CD8-positive, alpha-beta memory T cell (primary cell): Measurements from ENCODE around the gene KNSTRN. TPM values are rescaled to one million over a fixed set of nuclear protein-coding genes. Genes with fewer than 3 reads are reported as not detected.

Experiments
- CTCF ChIA-PET: fragments of 350-600 bp; sonication (Branson Sonifier 250); formaldehyde crosslinking; loops from one replicate; lab custom pipeline; 2021; ENCODE audit warnings: antibody characterized with exemption; lab: Charles Lee
- POLR2A ChIA-PET: fragments of 350-600 bp; sonication (Branson Sonifier 250); formaldehyde crosslinking; loops from one replicate; lab custom pipeline; 2021; ENCODE audit warnings: antibody characterized with exemption; lab: Charles Lee
- DNase-seq, 5 donors: peaks; one replicate each; pipeline versions ENCODE4 v3.0.0 to v3.0.0-alpha.2; 2020 to 2022; ENCODE audit warnings: mixed read lengths in 1 of 5
- H3K27ac ChIP-seq: one replicate; pipeline ENCODE4 v1.7.0; 2013; ENCODE audit warnings: low read depth, mild to moderate bottlenecking, low read length, moderate library complexity
- H3K27me3 ChIP-seq: 2 replicates; pipeline ENCODE4 v1.7.0; 2013; ENCODE audit warnings: low read length, mild to moderate bottlenecking; ENCODE audit not compliant: insufficient read depth, poor library complexity, severe bottlenecking
- H3K36me3 ChIP-seq: 2 replicates; pipeline ENCODE4 v1.7.0; 2013; ENCODE audit warnings: mild to moderate bottlenecking, low read length, moderate library complexity; ENCODE audit not compliant: insufficient read depth
- H3K4me1 ChIP-seq: 2 replicates; pipeline ENCODE4 v1.7.0; 2013; ENCODE audit warnings: mild to moderate bottlenecking, low read length, moderate library complexity; ENCODE audit not compliant: insufficient read depth
- H3K4me3 ChIP-seq: 2 replicates; pipeline ENCODE4 v1.7.0; 2013; ENCODE audit warnings: mild to moderate bottlenecking, low read length
- H3K9me3 ChIP-seq: 2 replicates; pipeline ENCODE4 v1.7.0; 2013; ENCODE audit warnings: mild to moderate bottlenecking, low read length
- H3K27ac Mint-ChIP-seq, 8 donors: one replicate each; pipeline ENCODE4 v1.8.0; 2020 to 2021; ENCODE audit warnings: mixed read lengths in 8 of 8, mild to moderate bottlenecking in 6 of 8, inconsistent platforms in 3 of 8, moderate library complexity in 3 of 8
- H3K27me3 Mint-ChIP-seq, 2 donors: one replicate each; pipeline ENCODE4 v1.8.0; 2020 to 2021; ENCODE audit warnings: mixed read lengths in 2 of 2, mild to moderate bottlenecking in 1 of 2, moderate library complexity in 1 of 2
- H3K36me3 Mint-ChIP-seq, 3 donors: one replicate each; pipeline ENCODE4 v1.8.0; 2020 to 2021; ENCODE audit warnings: mixed read lengths in 3 of 3, inconsistent platforms in 1 of 3, mild to moderate bottlenecking in 1 of 3
- H3K4me1 Mint-ChIP-seq, 3 donors: one replicate each; pipeline ENCODE4 v1.8.0; 2020 to 2021; ENCODE audit warnings: mixed read lengths in 3 of 3, inconsistent platforms in 1 of 3, mild to moderate bottlenecking in 1 of 3
- H3K4me3 Mint-ChIP-seq, 7 donors: one replicate each; pipeline ENCODE4 v1.8.0; 2020 to 2021; ENCODE audit warnings: mixed read lengths in 7 of 7, mild to moderate bottlenecking in 6 of 7, moderate library complexity in 4 of 7, inconsistent platforms in 2 of 7
- H3K9me3 Mint-ChIP-seq, 5 donors: one replicate each; pipeline ENCODE4 v1.8.0; 2020 to 2022; ENCODE audit warnings: mixed read lengths in 5 of 5, mild to moderate bottlenecking in 3 of 5, moderate library complexity in 2 of 5, inconsistent platforms in 1 of 5
- polyA plus RNA-seq: library from polyadenylated mRNA; unstranded; fragments of 300-500 nt; fragmentation: Illumina TruSeq; gene quantifications from one replicate; pipeline ENCODE4 v1.2.3, GENCODE V29; 2021
- total RNA-seq, 2 experiments: library from RNA; stranded (reverse); gene quantifications; one replicate each; pipeline ENCODE4 v1.2.3, GENCODE V29; 2021

KNSTRN gene
- total and polyA plus RNA-seq, 3 experiments from 2014 or later: 3.6 to 49.9 (median 42.8) TPM

GRCh38 chr15:40397688-40398412 is 15.3 kb downstream of the KNSTRN start:
- peak overlapping the region in 5 of 7 donors; percentile 10 to 70 (median 67) for H3K4me3 Mint-ChIP-seq
- ChIA-PET CTCF (interaction anchor here (0.9 to 3.4 kb wide), 8 partner anchors 10 to 119 kb away, joined by 3 to 17 read pairs (median 4); partner anchors contain the start of gene KNSTRN), POLR2A (interaction anchor here (0.5 to 1.5 kb wide), 2 partner anchors 30 to 76 kb away, joined by 8 to 9 read pairs; no protein-coding TSS in a partner anchor)
- H3K27me3 ChIP-seq: no peaks in the 10 kb centered on the region
- peaks cover 11% of the 10 kb centered on the region for H3K36me3 ChIP-seq
- H3K9me3 ChIP-seq: no peaks in the 10 kb centered on the region
- no peak for DNase-seq
- no peaks in the 10 kb centered on the region for H3K27me3 Mint-ChIP-seq
- no peaks in the 10 kb centered on the region for H3K9me3 Mint-ChIP-seq
- H3K27ac Mint-ChIP-seq: peak overlapping the region in 4 of 8 donors; percentile 4 to 65 (median 22)
- H3K4me1 Mint-ChIP-seq: peaks cover 14 to 24% (median 19%) of the 10 kb centered on the region in 3 donors
- H3K27ac ChIP-seq: no peak overlapping the region
- peaks cover 0 to 11% (median 4%) of the 10 kb centered on the region in 3 donors for H3K36me3 Mint-ChIP-seq
- peaks cover 11% of the 10 kb centered on the region for H3K4me1 ChIP-seq
- H3K4me3 ChIP-seq: no peak overlapping the region

DNA sequence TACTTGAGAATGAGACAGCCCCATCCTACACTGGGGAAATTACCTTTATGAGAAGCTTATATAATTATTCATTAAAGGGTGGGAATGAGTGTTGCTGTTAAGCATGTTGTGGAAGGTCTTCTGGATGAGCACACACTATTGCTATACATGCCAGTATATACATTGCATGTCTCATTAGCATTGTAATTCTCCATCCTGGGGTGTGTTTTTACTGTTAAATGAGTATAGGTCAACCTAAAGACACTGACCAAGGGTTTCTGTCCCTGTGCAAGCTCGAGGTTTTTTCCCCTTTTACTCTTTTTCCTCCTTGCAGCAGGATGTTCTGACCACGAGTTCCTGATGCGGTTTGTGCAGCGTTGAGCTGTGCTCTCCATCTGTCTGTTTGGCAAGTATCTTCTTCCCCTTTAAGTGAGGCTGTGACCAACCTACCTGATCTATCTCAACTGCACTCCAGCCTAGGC is 15.9 kb downstream of the KNSTRN start:
- POLR2A ChIA-PET: interaction anchor here (1.5 kb wide), 1 partner anchor 31 kb away, joined by 9 read pairs; no protein-coding TSS in a partner anchor
- H3K27ac ChIP-seq: no peak overlapping the region
- peaks cover 0 to 5% (median 4%) of the 10 kb centered on the region in 3 donors for H3K36me3 Mint-ChIP-seq
- no peak for DNase-seq
- no peaks in the 10 kb centered on the region for H3K9me3 ChIP-seq
- no peak overlapping the region for H3K4me3 ChIP-seq
- no peaks in the 10 kb centered on the region for H3K27me3 Mint-ChIP-seq
- peak overlapping the region in 6 of 7 donors; percentile 36 to 70 (median 66) for H3K4me3 Mint-ChIP-seq
- CTCF ChIA-PET: interaction anchor here (1.0 to 3.4 kb wide), 5 partner anchors 9 to 119 kb away, joined by 3 to 17 read pairs (median 4); no protein-coding TSS in a partner anchor
- H3K36me3 ChIP-seq: peaks cover 5% of the 10 kb centered on the region
- H3K27me3 ChIP-seq: no peaks in the 10 kb centered on the region
- peaks cover 14 to 25% (median 20%) of the 10 kb centered on the region in 3 donors for H3K4me1 Mint-ChIP-seq
- no peaks in the 10 kb centered on the region for H3K9me3 Mint-ChIP-seq
- H3K4me1 ChIP-seq: peaks cover 11% of the 10 kb centered on the region
- H3K27ac Mint-ChIP-seq: peak overlapping the region in 6 of 8 donors; percentile 42 to 80 (median 68)

GRCh38 chr15:40399370-40399769 is 16.8 kb downstream of the KNSTRN start:
- Mint-ChIP-seq H3K9me3 (no peaks in the 10 kb centered on the region), H3K27ac (no peak overlapping the region), H3K4me1 (peaks cover 20 to 32% (median 28%) of the 10 kb centered on the region in 3 donors), H3K4me3 (no peak overlapping the region), H3K27me3 (no peaks in the 10 kb centered on the region), H3K36me3 (peaks cover 0 to 2% (median 0%) of the 10 kb centered on the region in 3 donors)
- H3K36me3 ChIP-seq: no peaks in the 10 kb centered on the region
- peaks cover 11% of the 10 kb centered on the region for H3K4me1 ChIP-seq
- H3K4me3 ChIP-seq: no peak overlapping the region
- ChIA-PET CTCF (interaction anchor here (3.4 kb wide), 1 partner anchor 31 kb away, joined by 17 read pairs; no protein-coding TSS in a partner anchor), POLR2A (interaction anchor here (0.6 to 1.5 kb wide), 2 partner anchors 32 to 43 kb away, joined by 3 to 9 read pairs; no protein-coding TSS in a partner anchor)
- H3K27ac ChIP-seq: no peak overlapping the region
- no peaks in the 10 kb centered on the region for H3K9me3 ChIP-seq
- H3K27me3 ChIP-seq: no peaks in the 10 kb centered on the region
- DNase-seq: no peak

DNA sequence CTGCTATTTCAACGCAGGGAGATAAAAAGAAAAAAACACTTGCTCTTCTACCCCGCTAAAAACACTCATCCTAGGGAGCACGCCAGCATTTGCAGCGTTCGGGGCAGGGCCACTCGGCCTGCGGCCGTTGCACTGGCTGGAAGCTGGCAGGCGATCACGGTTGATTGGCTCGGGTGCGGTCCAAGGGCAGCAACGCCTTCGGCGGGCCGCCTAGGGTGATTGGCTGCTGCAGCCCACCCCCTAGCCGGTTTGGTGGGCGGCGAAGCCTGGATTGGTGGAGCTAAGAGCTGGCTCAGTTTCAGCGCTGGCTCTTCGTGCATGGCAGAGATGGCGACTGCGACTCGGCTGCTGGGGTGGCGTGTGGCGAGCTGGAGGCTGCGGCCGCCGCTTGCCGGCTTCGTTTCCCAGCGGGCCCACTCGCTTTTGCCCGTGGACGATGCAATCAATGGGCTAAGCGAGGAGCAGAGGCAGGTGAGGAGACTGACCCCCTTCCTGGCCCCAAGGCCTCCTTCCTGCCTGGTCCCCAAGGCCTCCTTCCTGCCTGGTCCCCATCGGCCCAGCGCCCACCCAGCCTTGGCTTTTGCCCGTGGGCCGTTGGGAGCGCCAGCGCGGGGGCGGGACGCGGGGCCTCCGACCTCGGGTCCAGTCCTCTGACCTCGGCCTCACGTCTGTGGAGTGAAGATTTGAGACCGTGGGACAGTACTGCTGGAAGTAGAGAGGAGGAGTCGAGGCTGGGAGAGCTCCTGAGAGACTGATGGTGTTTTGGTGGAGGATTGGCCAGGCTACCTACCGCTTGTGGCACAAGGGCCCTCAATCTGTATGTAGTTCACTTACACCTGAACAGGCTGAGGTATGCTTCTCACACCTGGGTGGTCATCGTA is 23.2 kb downstream of the KNSTRN start, which contains the start of gene IVD:
Gene IVD (plus strand): TSS at position 295 of the 881 bp plus-strand sequence. CDS start 33 bp downstream, at position 328.
- H3K27me3 Mint-ChIP-seq: no peaks in the 10 kb centered on the region
- peak within 1 kb of the TSS; percentile 86 to 96 (median 91) for H3K4me3 Mint-ChIP-seq
- peaks cover 31 to 54% (median 45%) of the 10 kb centered on the region in 3 donors for H3K4me1 Mint-ChIP-seq

DNA sequence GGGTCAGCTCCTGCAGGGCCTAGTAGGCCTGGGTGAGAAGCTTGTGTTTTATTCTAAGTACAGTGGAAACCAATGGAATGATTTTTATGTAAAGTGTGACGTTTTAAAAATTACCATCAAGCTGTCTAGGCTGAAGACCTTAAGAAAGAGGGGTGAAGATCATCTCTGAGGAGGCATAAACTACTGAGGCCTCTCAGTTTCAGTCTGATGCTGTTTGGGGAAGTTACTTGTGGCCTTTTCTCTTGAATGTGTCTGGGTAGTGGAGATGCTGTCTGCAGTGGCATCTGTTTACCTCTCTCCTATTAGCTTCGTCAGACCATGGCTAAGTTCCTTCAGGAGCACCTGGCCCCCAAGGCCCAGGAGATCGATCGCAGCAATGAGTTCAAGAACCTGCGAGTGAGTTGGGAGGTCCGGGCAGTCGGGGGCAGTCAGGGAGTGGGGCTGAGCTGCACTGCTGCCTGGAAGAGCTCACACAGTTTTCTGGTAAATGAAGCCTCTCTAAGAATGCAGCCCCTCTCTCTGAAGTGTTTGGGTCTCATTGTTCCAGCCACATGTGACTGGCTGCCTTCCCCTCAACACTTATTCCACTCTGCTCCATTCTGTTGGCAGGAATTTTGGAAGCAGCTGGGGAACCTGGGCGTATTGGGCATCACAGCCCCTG is 24.9 kb downstream of the KNSTRN start:
- no peaks in the 10 kb centered on the region for H3K9me3 Mint-ChIP-seq
- peaks cover 18% of the 10 kb centered on the region for H3K36me3 ChIP-seq
- H3K9me3 ChIP-seq: no peaks in the 10 kb centered on the region
- no peak overlapping the region for H3K4me3 ChIP-seq
- no peak overlapping the region for H3K27ac ChIP-seq
- POLR2A ChIA-PET: no interaction called here
- H3K4me1 Mint-ChIP-seq: peaks cover 33 to 54% (median 45%) of the 10 kb centered on the region in 3 donors
- H3K4me3 Mint-ChIP-seq: peak overlapping the region; percentile 53 to 85 (median 66)
- no peaks in the 10 kb centered on the region for H3K27me3 Mint-ChIP-seq
- H3K36me3 Mint-ChIP-seq: peaks cover 6 to 56% (median 14%) of the 10 kb centered on the region in 3 donors
- CTCF ChIA-PET: interaction anchor here (0.8 to 5.8 kb wide), 9 partner anchors 9 to 133 kb away, joined by 3 to 32 read pairs (median 4); partner anchors contain the start of gene KNSTRN
- H3K27me3 ChIP-seq: no peaks in the 10 kb centered on the region
- DNase-seq: no peak
- peaks cover 24% of the 10 kb centered on the region for H3K4me1 ChIP-seq
- peak overlapping the region; percentile 11 to 75 (median 54) for H3K27ac Mint-ChIP-seq

More for the DNA sequence above, 23.2 kb downstream of the KNSTRN start, which contains the start of gene IVD:
- peak; percentile 87 to 93 (median 88) for DNase-seq
- H3K9me3 Mint-ChIP-seq: no peaks in the 10 kb centered on the region
- H3K27me3 ChIP-seq: no peaks in the 10 kb centered on the region
- peaks cover 6% of the 10 kb centered on the region for H3K36me3 ChIP-seq
- peaks cover 2 to 39% (median 2%) of the 10 kb centered on the region in 3 donors for H3K36me3 Mint-ChIP-seq
- no peaks in the 10 kb centered on the region for H3K9me3 ChIP-seq
- peak within 1 kb of the TSS; percentile 85 for H3K4me3 ChIP-seq
- CTCF ChIA-PET: interaction anchor here (0.9 to 5.8 kb wide), 17 partner anchors 12 to 188 kb away, joined by 3 to 32 read pairs (median 4); partner anchors contain the start of genes KNSTRN and PLCB2
- POLR2A ChIA-PET: interaction anchor here (0.5 to 1.8 kb wide), 7 partner anchors 12 to 1214 kb away, joined by 3 to 10 read pairs (median 4); partner anchors contain the start of genes BAHD1 and KNSTRN
- peaks cover 24% of the 10 kb centered on the region for H3K4me1 ChIP-seq
- peak within 1 kb of the TSS; percentile 57 for H3K27ac ChIP-seq
- peak within 1 kb of the TSS; percentile 68 to 93 (median 88) for H3K27ac Mint-ChIP-seq

DNA sequence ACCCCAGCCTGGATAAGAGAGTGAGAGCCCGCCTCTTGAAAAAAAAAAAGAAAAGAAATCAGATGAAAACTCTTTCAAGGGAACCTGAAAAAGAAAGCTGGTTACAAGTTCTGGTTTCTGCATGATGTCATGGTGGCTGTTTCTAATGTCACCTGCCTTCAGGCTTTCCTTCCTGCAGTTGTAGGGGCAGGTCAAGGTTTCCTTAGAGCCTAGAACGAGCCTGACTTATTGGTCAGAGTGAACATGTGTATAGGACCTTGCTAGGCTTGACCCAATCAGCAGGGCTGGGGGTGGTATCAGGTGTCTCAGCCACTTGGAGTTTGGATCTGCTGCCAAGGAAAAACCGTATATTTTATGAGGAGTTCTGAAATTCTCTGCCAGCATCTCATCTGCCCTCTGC is 26.8 kb downstream of the KNSTRN start:
- POLR2A ChIA-PET: interaction anchor here (0.6 kb wide), 1 partner anchor 24 kb away, joined by 4 read pairs; no protein-coding TSS in a partner anchor
- DNase-seq: no peak
- Mint-ChIP-seq H3K9me3 (no peaks in the 10 kb centered on the region), H3K4me3 (peak overlapping the region in 1 of 7 donors; percentile 60), H3K36me3 (peaks cover 6 to 71% (median 19%) of the 10 kb centered on the region in 3 donors), H3K27me3 (no peaks in the 10 kb centered on the region), H3K27ac (peak overlapping the region in 1 of 8 donors; percentile 32), H3K4me1 (peaks cover 28 to 46% (median 37%) of the 10 kb centered on the region in 3 donors)
- CTCF ChIA-PET: no interaction called here
- peaks cover 24% of the 10 kb centered on the region for H3K4me1 ChIP-seq
- H3K4me3 ChIP-seq: no peak overlapping the region
- no peaks in the 10 kb centered on the region for H3K9me3 ChIP-seq
- no peaks in the 10 kb centered on the region for H3K27me3 ChIP-seq
- H3K27ac ChIP-seq: no peak overlapping the region
- H3K36me3 ChIP-seq: peaks cover 23% of the 10 kb centered on the region
